Hepatocyte (in vitro differentiated cells): ENCODE results near the gene CAPN8. TPM values are rescaled to one million over a fixed set of nuclear protein-coding genes. Genes with fewer than 3 reads are reported as not detected.

ENCODE experiments used
- DNase-seq: peaks from one replicate; pipeline ENCODE4 v3.0.0-alpha.2; 2016; ENCODE audit warnings: low spot score
- H2AFZ ChIP-seq: fragments of 200-600 bp; sonication (generic); 2 replicates; pipeline ENCODE4 v1.6.0; 2016; ENCODE audit warnings: antibody characterized with exemption, mild to moderate bottlenecking
- H3K27ac ChIP-seq: fragments of 200-600 bp; sonication (generic); 2 replicates; pipeline ENCODE4 v1.5.1; 2016; ENCODE audit warnings: mild to moderate bottlenecking
- H3K27me3 ChIP-seq: fragments of 200-600 bp; sonication (generic); 2 replicates; pipeline ENCODE4 v1.6.1; 2016
- H3K36me3 ChIP-seq: fragments of 200-600 bp; sonication (generic); replicated peaks from 2 replicates; pipeline ENCODE4 v1.5.1; 2016; ENCODE audit warnings: low read depth; ENCODE audit not compliant: insufficient read depth
- H3K4me1 ChIP-seq: fragments of 200-600 bp; sonication (generic); 2 replicates; pipeline ENCODE4 v1.5.1; 2016; ENCODE audit warnings: mild to moderate bottlenecking, moderate library complexity; ENCODE audit not compliant: insufficient read depth
- H3K4me2 ChIP-seq: fragments of 200-600 bp; sonication (generic); 2 replicates; pipeline ENCODE4 v1.6.0; 2016
- H3K4me3 ChIP-seq: fragments of 200-600 bp; sonication (generic); 2 replicates; pipeline ENCODE4 v1.5.1; 2016; ENCODE audit warnings: mild to moderate bottlenecking
- H3K79me2 ChIP-seq: fragments of 200-600 bp; sonication (generic); 2 replicates; pipeline ENCODE4 v1.6.0; 2017; ENCODE audit warnings: mild to moderate bottlenecking
- H3K9me2 ChIP-seq: fragments of 200-600 bp; sonication (generic); replicated peaks from 2 replicates; pipeline ENCODE4 v1.6.0; 2017; ENCODE audit warnings: mild to moderate bottlenecking; ENCODE audit not compliant: insufficient read depth
- H3K9me3 ChIP-seq: fragments of 200-600 bp; sonication (generic); 2 replicates; pipeline ENCODE4 v1.5.1; 2016; ENCODE audit warnings: low read depth, mild to moderate bottlenecking
- H4K20me1 ChIP-seq: fragments of 200-600 bp; sonication (generic); 2 replicates; pipeline ENCODE4 v1.6.0; 2016; ENCODE audit warnings: mild to moderate bottlenecking; ENCODE audit not compliant: insufficient read depth, poor library complexity, severe bottlenecking
- EZH2 ChIP-seq: fragments of 200-600 bp; sonication (generic); IDR thresholded peaks from 2 replicates; pipeline ENCODE4 v1.6.1; 2016; ENCODE audit warnings: antibody characterized with exemption, mild to moderate bottlenecking, borderline replicate concordance
- EZH2phosphoT487 ChIP-seq: fragments of 200-600 bp; sonication (generic); IDR thresholded peaks from one replicate; pipeline ENCODE4 v1.6.1; 2018; ENCODE audit warnings: antibody characterized with exemption, mild to moderate bottlenecking, low read depth, moderate library complexity; ENCODE audit not compliant: unreplicated experiment, severe bottlenecking
- WGBS: methylation state at CpG from one replicate; pipeline ENCODE4 v1.1.6; 2016; ENCODE audit warnings: low lambda C conversion rate; ENCODE audit errors: missing lambda C conversion rate; 5-methylcytosine and 5-hydroxymethylcytosine counted together
- polyA plus RNA-seq: library from polyadenylated mRNA; unstranded; fragments of >200 nt; fragmentation: Nextera tagmentation; extraction: Ambion mirVana; gene quantifications from 2 replicates; pipeline ENCODE4 v1.2.1, GENCODE V29; 2016
- total RNA-seq: library from RNA; depleted of rRNA; stranded (reverse); fragments of >200 nt; gene quantifications from 2 replicates; pipeline ENCODE4 v1.2.3, GENCODE V29; 2014
- TF ChIP-seq, protein P1 (sequence below): fragments of 200-600 bp; sonication (generic); IDR thresholded peaks from 2 replicates; pipeline ENCODE4 v1.5.1; 2016; ENCODE audit warnings: antibody characterized with exemption, mild to moderate bottlenecking; ENCODE audit not compliant: poor library complexity

Gene CAPN8
- total and polyA plus RNA-seq, 2 experiments from 2014 or later = 16.4 to 18.0 TPM

DNA sequence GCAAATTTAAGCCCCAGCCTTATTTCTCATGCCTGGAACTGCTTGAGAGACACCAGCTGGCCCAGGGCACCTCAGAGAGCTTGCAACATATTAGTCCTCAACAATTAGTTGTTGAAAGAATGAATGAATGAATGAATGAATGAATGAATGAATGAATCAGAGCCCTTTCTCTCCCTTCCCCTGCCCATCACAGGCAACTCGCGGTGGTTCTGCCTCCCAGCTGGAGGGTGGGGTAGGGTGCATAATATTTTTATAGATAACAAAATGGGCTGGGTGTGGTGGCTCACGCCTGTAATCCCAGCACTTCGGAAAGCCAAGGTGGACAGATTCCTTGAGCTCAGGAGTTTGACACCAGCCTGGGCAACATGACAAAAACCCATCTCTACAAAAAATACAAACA lies 162.2 kb downstream of the CAPN8 start:
- no peak overlapping the region for H3K4me3 ChIP-seq
- no peaks in the 10 kb centered on the region for H3K36me3 ChIP-seq
- TF ChIP-seq EZH2phosphoT487 (no peak), EZH2 (no peak)
- no peak overlapping the region for H3K27ac ChIP-seq
- no peaks in the 10 kb centered on the region for H3K9me3 ChIP-seq
- H3K27me3 ChIP-seq = no peaks in the 10 kb centered on the region
- WGBS = 88% methylated on average over 4 of the region's 4 CpGs
- no peaks in the 10 kb centered on the region for H3K9me2 ChIP-seq
- H4K20me1 ChIP-seq = no peaks in the 10 kb centered on the region
- no peaks in the 10 kb centered on the region for H3K79me2 ChIP-seq
- no peak overlapping the region for H3K4me2 ChIP-seq
- no peak overlapping the region for H2AFZ ChIP-seq
- no peaks in the 10 kb centered on the region for H3K4me1 ChIP-seq
- DNase-seq = no peak

- no peak overlapping the region for H3K4me2 ChIP-seq
- H4K20me1 ChIP-seq = no peaks in the 10 kb centered on the region
- H3K9me2 ChIP-seq = no peaks in the 10 kb centered on the region
- WGBS = 68% methylated on average over 10 of the region's 11 CpGs
- H3K27ac ChIP-seq = no peak overlapping the region
- H3K4me1 ChIP-seq = no peaks in the 10 kb centered on the region
- no peaks in the 10 kb centered on the region for H3K79me2 ChIP-seq
- H3K36me3 ChIP-seq = no peaks in the 10 kb centered on the region
- no peaks in the 10 kb centered on the region for H3K27me3 ChIP-seq
- no peak for TF ChIP-seq EZH2phosphoT487
- TF ChIP-seq EZH2 = no peak
- no peak overlapping the region for H3K4me3 ChIP-seq
- H2AFZ ChIP-seq = no peak overlapping the region
- no peaks in the 10 kb centered on the region for H3K9me3 ChIP-seq
- peak; percentile 64 for DNase-seq
Measured at GRCh38 chr1:223500560-223501425, 164.7 kb downstream of the CAPN8 start.

DNA sequence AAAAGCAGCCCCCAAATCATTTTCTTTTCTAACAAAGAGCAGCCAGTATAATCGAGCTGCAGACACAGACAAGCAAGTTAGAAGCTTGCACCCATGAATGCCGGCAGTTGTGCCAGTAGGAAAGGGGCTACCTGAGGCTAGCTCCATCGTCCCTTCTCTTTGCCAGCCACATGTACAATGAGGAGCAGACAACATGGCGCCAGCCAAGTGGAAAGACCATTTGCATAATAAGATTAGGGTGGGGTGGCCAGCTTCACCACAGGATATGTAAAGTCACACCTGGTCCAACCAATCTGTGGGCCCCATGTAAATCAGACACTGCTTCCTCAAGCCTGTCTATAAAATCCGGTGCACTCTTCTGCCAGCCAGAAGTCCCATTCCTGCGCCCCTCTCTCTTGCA lies 168.6 kb downstream of the CAPN8 start:
- H3K79me2 ChIP-seq = no peaks in the 10 kb centered on the region
- H3K9me2 ChIP-seq = no peaks in the 10 kb centered on the region
- H3K27me3 ChIP-seq = no peaks in the 10 kb centered on the region
- TF ChIP-seq, protein P1, sequence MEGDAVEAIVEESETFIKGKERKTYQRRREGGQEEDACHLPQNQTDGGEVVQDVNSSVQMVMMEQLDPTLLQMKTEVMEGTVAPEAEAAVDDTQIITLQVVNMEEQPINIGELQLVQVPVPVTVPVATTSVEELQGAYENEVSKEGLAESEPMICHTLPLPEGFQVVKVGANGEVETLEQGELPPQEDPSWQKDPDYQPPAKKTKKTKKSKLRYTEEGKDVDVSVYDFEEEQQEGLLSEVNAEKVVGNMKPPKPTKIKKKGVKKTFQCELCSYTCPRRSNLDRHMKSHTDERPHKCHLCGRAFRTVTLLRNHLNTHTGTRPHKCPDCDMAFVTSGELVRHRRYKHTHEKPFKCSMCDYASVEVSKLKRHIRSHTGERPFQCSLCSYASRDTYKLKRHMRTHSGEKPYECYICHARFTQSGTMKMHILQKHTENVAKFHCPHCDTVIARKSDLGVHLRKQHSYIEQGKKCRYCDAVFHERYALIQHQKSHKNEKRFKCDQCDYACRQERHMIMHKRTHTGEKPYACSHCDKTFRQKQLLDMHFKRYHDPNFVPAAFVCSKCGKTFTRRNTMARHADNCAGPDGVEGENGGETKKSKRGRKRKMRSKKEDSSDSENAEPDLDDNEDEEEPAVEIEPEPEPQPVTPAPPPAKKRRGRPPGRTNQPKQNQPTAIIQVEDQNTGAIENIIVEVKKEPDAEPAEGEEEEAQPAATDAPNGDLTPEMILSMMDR = no peak
- no peak for TF ChIP-seq EZH2
- TF ChIP-seq EZH2phosphoT487 = no peak
- no peak overlapping the region for H2AFZ ChIP-seq
- H4K20me1 ChIP-seq = no peaks in the 10 kb centered on the region
- 87% methylated on average over 6 of the region's 6 CpGs for WGBS
- H3K9me3 ChIP-seq = no peaks in the 10 kb centered on the region
- H3K4me1 ChIP-seq = peaks cover 5% of the 10 kb centered on the region
- DNase-seq = no peak
- H3K36me3 ChIP-seq = no peaks in the 10 kb centered on the region
- no peak overlapping the region for H3K27ac ChIP-seq
- H3K4me2 ChIP-seq = no peak overlapping the region
- H3K4me3 ChIP-seq = no peak overlapping the region

DNA sequence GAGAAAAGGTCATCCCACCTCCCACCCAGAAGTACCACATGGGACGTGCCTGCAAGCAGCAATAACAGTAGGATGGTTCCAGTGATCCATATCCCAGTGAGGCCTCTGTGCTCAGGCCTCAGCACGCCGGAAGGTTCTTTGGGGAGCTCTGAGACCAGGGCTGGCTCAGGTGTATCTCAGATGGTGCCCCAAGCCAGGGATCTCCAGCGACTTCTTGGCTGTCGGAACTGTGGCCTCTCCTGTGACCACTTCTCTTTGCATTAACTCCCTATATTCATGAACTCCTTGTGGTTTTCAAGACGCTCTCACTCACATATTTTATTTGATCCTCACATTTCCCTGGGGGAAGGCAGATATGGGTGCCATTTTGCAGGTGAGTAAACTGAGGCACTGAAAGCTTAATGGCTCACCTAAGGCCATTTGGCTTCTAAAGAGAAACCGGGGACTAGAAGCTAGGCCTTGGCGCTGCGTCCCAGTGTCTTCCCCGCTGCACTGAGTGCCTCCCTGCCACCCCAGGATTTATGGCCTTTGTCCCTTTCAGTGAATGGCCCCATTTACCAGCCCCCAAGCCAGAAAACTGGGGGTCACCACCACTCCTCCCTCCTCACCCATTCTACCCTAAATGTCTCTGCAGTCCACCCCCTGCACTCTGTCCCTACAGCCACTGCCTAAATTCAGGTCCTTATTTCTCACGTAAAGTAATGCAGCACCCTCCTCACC lies 170.4 kb downstream of the CAPN8 start:
- 90% methylated on average over 11 of the region's 11 CpGs for WGBS
- Histone ChIP-seq H3K36me3 (no peaks in the 10 kb centered on the region), H3K9me2 (no peaks in the 10 kb centered on the region), H3K27me3 (no peaks in the 10 kb centered on the region), H4K20me1 (no peaks in the 10 kb centered on the region), H3K4me1 (peaks cover 5% of the 10 kb centered on the region), H3K4me2 (no peak overlapping the region), H3K9me3 (no peaks in the 10 kb centered on the region), H3K27ac (no peak overlapping the region), H3K4me3 (no peak overlapping the region), H3K79me2 (no peaks in the 10 kb centered on the region), H2AFZ (no peak overlapping the region)
- DNase-seq = no peak
- TF ChIP-seq, protein P1 = no peak
- TF ChIP-seq EZH2 (no peak), EZH2phosphoT487 (no peak)
